GM12878 (cell line): ENCODE data around the gene PCDHGA5. TPM values are rescaled to one million over a fixed set of nuclear protein-coding genes. Genes with fewer than 3 reads are reported as not detected.
A peak's percentile ranks its signal among the peaks of the same experiment; 100 is the strongest.

Experiments
- BCL11A ChIP-seq: IDR thresholded peaks from 2 replicates; pipeline ENCODE4 v1.6.1; 2011; ENCODE audit warnings: low read depth, low read length
- BHLHE40 ChIP-seq, 2 experiments: fragments of 450-650 bp in 1 of 2; IDR thresholded peaks; 2 replicates each; pipeline ENCODE4 v1.6.1; 2011 to 2017; ENCODE audit warnings: low read depth in 2 of 2, borderline replicate concordance in 1 of 2, improper control_type of control experiment in 1 of 2, low read length in 1 of 2, mild to moderate bottlenecking in 1 of 2
- EZH2 ChIP-seq: IDR thresholded peaks from 2 replicates; pipeline ENCODE4 v1.6.1; 2012; ENCODE audit warnings: low read depth, mild to moderate bottlenecking, control low read depth, inconsistent platforms, low read length, borderline replicate concordance; ENCODE audit not compliant: control insufficient read depth
- IKZF2 ChIP-seq, 2 experiments: fragments of 450-650 bp; IDR thresholded peaks; 2 replicates each; pipeline ENCODE4 v1.6.1; 2017; ENCODE audit warnings: mild to moderate bottlenecking in 2 of 2, moderate library complexity in 2 of 2
- MYB ChIP-seq: fragments of 150-350 bp; IDR thresholded peaks from 2 replicates; pipeline ENCODE4 v1.6.1; 2014; ENCODE audit warnings: mild to moderate bottlenecking, low read depth, low read length, borderline replicate concordance
- PRDM15 ChIP-seq: fragments of 450-650 bp; formaldehyde crosslinking; IDR thresholded peaks from 2 replicates; pipeline ENCODE4 v1.4.0; 2020; ENCODE audit warnings: mild to moderate bottlenecking, moderate library complexity
- RBBP5 ChIP-seq: fragments of 200-600 bp; sonication (generic); conservative IDR thresholded peaks from 2 replicates; pipeline ENCODE4 v1.6.1; 2016
- SPI1 ChIP-seq: IDR thresholded peaks from 2 replicates; pipeline ENCODE4 v1.6.1; 2011; ENCODE audit warnings: low read depth, mild to moderate bottlenecking, low read length, moderate library complexity, borderline replicate concordance; ENCODE audit not compliant: insufficient read depth
- SUZ12 ChIP-seq: fragments of 200-600 bp; sonication (generic); IDR thresholded peaks from one replicate; pipeline ENCODE4 v1.6.1; 2018; ENCODE audit warnings: antibody characterized with exemption, mild to moderate bottlenecking; ENCODE audit not compliant: unreplicated experiment
- TARDBP ChIP-seq: IDR thresholded peaks from 2 replicates; pipeline ENCODE4 v1.6.1; 2016; ENCODE audit warnings: borderline replicate concordance
- ZNF24 ChIP-seq: fragments of 450-650 bp; IDR thresholded peaks from 2 replicates; pipeline ENCODE4 v1.6.1; 2017; ENCODE audit warnings: antibody characterized with exemption, mild to moderate bottlenecking
- ZSCAN29 ChIP-seq: fragments of 450-650 bp; IDR thresholded peaks from 2 replicates; pipeline ENCODE4 v1.6.1; 2017; ENCODE audit warnings: mild to moderate bottlenecking, moderate library complexity
- polyA plus RNA-seq, 11 experiments: library from polyadenylated mRNA; depleted of rRNA in 4 of 11; unstranded in 6 of 11; stranded (reverse) in 5 of 11; fragments of >200 nt; fragmentation: Nextera tagmentation in 4 of 11; fragmentation: Illumina TruSeq in 1 of 11; extraction: Ambion mirVana in 4 of 11; extraction: Trizol in 1 of 11; gene quantifications; 1 replicate in 1 of 11; 2 replicates in 10 of 11; pipeline versions ENCODE4 v1.2.1 to v1.2.3, GENCODE V29; 2011 to 2016; ENCODE audit warnings: inconsistent platforms in 2 of 11, missing spikeins in 2 of 11, low read depth in 1 of 11
- total RNA-seq, 4 experiments: library from RNA; depleted of rRNA in 3 of 4; stranded (reverse); fragments of >200 nt in 3 of 4; fragmentation: Illumina TruSeq in 1 of 4; extraction: Trizol in 1 of 4; gene quantifications; 2 replicates each; pipeline versions ENCODE4 v1.2.1 to v1.2.3, GENCODE V29; 2013 to 2021
- TF ChIP-seq, protein P1 (sequence below): IDR thresholded peaks from 2 replicates; pipeline ENCODE4 v1.6.1; 2012; ENCODE audit warnings: mild to moderate bottlenecking, low read depth, low read length

PCDHGA5 gene
- total and polyA plus RNA-seq, 10 of the 15 experiments (the other 5 are each of a cell fraction or from before 2014, with no cell fraction given): 0.10 to 0.23 (median 0.16) TPM; not detected in 4

- TF ChIP-seq PRDM15 (CRISPR knock-in tag) (no peak), ZNF24 (0 out of 2 replicates have a peak, but pooled peaks have one; percentile 41), BHLHE40 (IDR thresholded peaks at IDR 0.05; ENCODE audit: borderline replicate concordance in 1 of 2, low read depth in 2 of 2, low read length in 1 of 2) (peak in 1 of 2 experiments; percentile 28; a peak in 1 of 4 replicates), EZH2 (no peak), BCL11A (no peak), TARDBP (no peak), SPI1 (peak; percentile 93), SUZ12 (no peak), ZSCAN29 (no peak), RBBP5 (no peak), IKZF2 (IDR thresholded peaks at IDR 0.05) (no peak; a peak in 1 of 4 replicates), MYB (no peak)
- TF ChIP-seq, protein P1, sequence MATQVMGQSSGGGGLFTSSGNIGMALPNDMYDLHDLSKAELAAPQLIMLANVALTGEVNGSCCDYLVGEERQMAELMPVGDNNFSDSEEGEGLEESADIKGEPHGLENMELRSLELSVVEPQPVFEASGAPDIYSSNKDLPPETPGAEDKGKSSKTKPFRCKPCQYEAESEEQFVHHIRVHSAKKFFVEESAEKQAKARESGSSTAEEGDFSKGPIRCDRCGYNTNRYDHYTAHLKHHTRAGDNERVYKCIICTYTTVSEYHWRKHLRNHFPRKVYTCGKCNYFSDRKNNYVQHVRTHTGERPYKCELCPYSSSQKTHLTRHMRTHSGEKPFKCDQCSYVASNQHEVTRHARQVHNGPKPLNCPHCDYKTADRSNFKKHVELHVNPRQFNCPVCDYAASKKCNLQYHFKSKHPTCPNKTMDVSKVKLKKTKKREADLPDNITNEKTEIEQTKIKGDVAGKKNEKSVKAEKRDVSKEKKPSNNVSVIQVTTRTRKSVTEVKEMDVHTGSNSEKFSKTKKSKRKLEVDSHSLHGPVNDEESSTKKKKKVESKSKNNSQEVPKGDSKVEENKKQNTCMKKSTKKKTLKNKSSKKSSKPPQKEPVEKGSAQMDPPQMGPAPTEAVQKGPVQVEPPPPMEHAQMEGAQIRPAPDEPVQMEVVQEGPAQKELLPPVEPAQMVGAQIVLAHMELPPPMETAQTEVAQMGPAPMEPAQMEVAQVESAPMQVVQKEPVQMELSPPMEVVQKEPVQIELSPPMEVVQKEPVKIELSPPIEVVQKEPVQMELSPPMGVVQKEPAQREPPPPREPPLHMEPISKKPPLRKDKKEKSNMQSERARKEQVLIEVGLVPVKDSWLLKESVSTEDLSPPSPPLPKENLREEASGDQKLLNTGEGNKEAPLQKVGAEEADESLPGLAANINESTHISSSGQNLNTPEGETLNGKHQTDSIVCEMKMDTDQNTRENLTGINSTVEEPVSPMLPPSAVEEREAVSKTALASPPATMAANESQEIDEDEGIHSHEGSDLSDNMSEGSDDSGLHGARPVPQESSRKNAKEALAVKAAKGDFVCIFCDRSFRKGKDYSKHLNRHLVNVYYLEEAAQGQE: no peak
These were observed 43.5 kb upstream of the PCDHGA5 start, which contains the start of gene TAF7 (continued) for GRCh38 chr5:141320225-141321169.
